K562 (cell line): Measurements from ENCODE around the gene CTTNBP2. TPM values are rescaled to one million over a fixed set of nuclear protein-coding genes. Genes with fewer than 3 reads are reported as not detected.

Source experiments
- ATAC-seq: fragments of 200-7000 bp; cut with Tn5 transposase; 3 replicates; pipeline ENCODE4 v1.9.1; 2020; ENCODE audit warnings: moderate library complexity
- BruUV-seq: library from RNA; stranded (reverse); fragments of 400-500 nt; replicated peaks from 2 replicates; lab custom pipeline; 2021; lab: Mats Ljungman, UMichigan
- CTCF ChIA-PET: fragments of 300-600 bp; formaldehyde crosslinking; extraction: SDS; loops from one replicate; lab custom pipeline; 2021; ENCODE audit warnings: low intra/inter-chr PET ratio; lab: Yijun Ruan, JAX
- POLR2A ChIA-PET: fragments of 300-600, 350-650 bp; sonication (Branson Sonifier 250); formaldehyde crosslinking; extraction: SDS; loops from one replicate; lab custom pipeline; 2021; ENCODE audit warnings: antibody characterized with exemption, inconsistent platforms; lab: Yijun Ruan, JAX
- DNase-seq, 4 experiments: peaks; one replicate each; pipeline versions ENCODE4 v3.0.0 to v3.0.0-alpha.2; 2011 to 2018; ENCODE audit warnings: low spot score in 3 of 4, mixed read lengths in 3 of 4; ENCODE audit errors: extremely low read depth in 1 of 4
- FAIRE-seq: peaks from 2 replicates; lab custom pipeline; 2011; peaks lifted over from hg19 to GRCh38; lab: Jason Lieb, UNC
- H2AFZ ChIP-seq: 2 replicates; pipeline ENCODE4 v1.6.0; 2011; ENCODE audit warnings: low read depth, low read length, control low read depth, inconsistent platforms
- H3K27ac ChIP-seq: fragments of 200-600 bp; 3 replicates; pipeline ENCODE4 v1.8.0; 2011; ENCODE audit warnings: low read depth, mild to moderate bottlenecking, control low read depth, inconsistent platforms, low read length, moderate library complexity, mixed read lengths; ENCODE audit errors: extremely low read depth
- H3K27me3 ChIP-seq, 2 experiments: fragments of 300-600 bp in 1 of 2; 2 replicates in 1 of 2; 3 replicates in 1 of 2; pipeline versions ENCODE4 v1.6.0 to v1.8.0; 2011; ENCODE audit warnings: inconsistent platforms in 2 of 2, low read length in 2 of 2, mild to moderate bottlenecking in 1 of 2, mixed read lengths in 1 of 2, moderate library complexity in 1 of 2; ENCODE audit not compliant: control insufficient read depth in 2 of 2, insufficient read depth in 2 of 2
- H3K36me3 ChIP-seq: fragments of 300-600 bp; 3 replicates; pipeline ENCODE4 v1.8.0; 2011; ENCODE audit warnings: mild to moderate bottlenecking, low read length, inconsistent platforms; ENCODE audit not compliant: control insufficient read depth, insufficient read depth
- H3K4me1 ChIP-seq, 2 experiments: fragments of 200-600 bp in 1 of 2; replicated peaks in 1 of 2; 2 replicates in 1 of 2; 3 replicates in 1 of 2; pipeline versions ENCODE4 v1.5.1 to v1.8.0; 2011; ENCODE audit warnings: inconsistent platforms in 2 of 2, low read length in 2 of 2, mild to moderate bottlenecking in 1 of 2, mixed read lengths in 1 of 2, moderate library complexity in 1 of 2; ENCODE audit not compliant: control insufficient read depth in 2 of 2, insufficient read depth in 2 of 2
- H3K4me2 ChIP-seq: 2 replicates; pipeline ENCODE4 v1.6.1; 2011; ENCODE audit warnings: low read length, control low read depth, inconsistent platforms, mixed read lengths; ENCODE audit not compliant: insufficient read depth
- H3K4me3 ChIP-seq: fragments of 200-600 bp; sonication (generic), shearing (Covaris generic); 2 replicates; pipeline ENCODE4 v1.5.1; 2016; ENCODE audit warnings: control low read depth, inconsistent platforms
- H3K79me2 ChIP-seq: fragments of 200-600 bp; 3 replicates; pipeline ENCODE4 v1.8.0; 2011; ENCODE audit warnings: low read length, inconsistent platforms; ENCODE audit not compliant: control insufficient read depth, insufficient read depth
- H3K9ac ChIP-seq, 2 experiments: 2 replicates each; pipeline versions ENCODE4 v1.6.0 to v1.6.1; 2011; ENCODE audit warnings: low read depth in 2 of 2, low read length in 2 of 2, control low read depth in 1 of 2, inconsistent platforms in 1 of 2, mild to moderate bottlenecking in 1 of 2, mixed read lengths in 1 of 2; ENCODE audit not compliant: insufficient read depth in 1 of 2
- H3K9me1 ChIP-seq: one replicate; pipeline ENCODE4 v1.6.0; 2011; ENCODE audit warnings: inconsistent platforms, mild to moderate bottlenecking, low read length, moderate library complexity; ENCODE audit not compliant: control insufficient read depth, insufficient read depth
- H3K9me3 ChIP-seq: replicated peaks from 2 replicates; pipeline ENCODE4 v1.5.1; 2011; ENCODE audit warnings: low read depth, low read length, inconsistent platforms; ENCODE audit not compliant: control insufficient read depth, insufficient read depth
- H4K20me1 ChIP-seq: replicated peaks from 2 replicates; pipeline ENCODE4 v1.6.1; 2011; ENCODE audit warnings: low read length, inconsistent platforms, mixed read lengths; ENCODE audit not compliant: control insufficient read depth, insufficient read depth
- E2F5 ChIP-seq: sonication (generic); formaldehyde crosslinking; IDR thresholded peaks from 2 replicates; pipeline ENCODE4 v1.8.0; 2022; ENCODE audit warnings: mild to moderate bottlenecking, missing genetic modification reagents
- FOXO4 ChIP-seq: fragments of 450-650 bp; formaldehyde crosslinking; IDR thresholded peaks from 2 replicates; pipeline ENCODE4 v1.4.0; 2020; ENCODE audit warnings: mild to moderate bottlenecking, moderate library complexity
- KLF10 ChIP-seq: fragments of 250-450 bp; sonication (Bioruptor Pico); IDR thresholded peaks from 2 replicates; pipeline ENCODE4 v1.6.1; 2021; ENCODE audit warnings: matching md5 sums
- PBX2 ChIP-seq, 2 experiments: IDR thresholded peaks in 1 of 2; conservative IDR thresholded peaks in 1 of 2; 2 replicates each; pipeline ENCODE4 v1.6.1; 2016; ENCODE audit warnings: low read depth in 2 of 2, mild to moderate bottlenecking in 1 of 2, missing compliant biosample characterization in 1 of 2, missing genetic modification characterization in 1 of 2, moderate library complexity in 1 of 2
- U2AF2 ChIP-seq: fragments of 200-400 bp; formaldehyde crosslinking; optimal IDR thresholded peaks from 2 replicates; pipeline ENCODE3; 2017; ENCODE audit warnings: low read depth, mild to moderate bottlenecking, low read length
- ZFP1 ChIP-seq: fragments of 450-650 bp; formaldehyde crosslinking; IDR thresholded peaks from 2 replicates; pipeline ENCODE4 v1.4.0; 2020; ENCODE audit warnings: mild to moderate bottlenecking, mixed read lengths
- ZNF696 ChIP-seq: fragments of 250-450 bp; sonication (Bioruptor Pico); conservative IDR thresholded peaks from 2 replicates; pipeline ENCODE4 v1.4.0; 2020; ENCODE audit warnings: mild to moderate bottlenecking, moderate library complexity
- WGBS: fragments of 100-300 bp; shearing (Covaris generic); methylation state at CpG from one replicate; pipeline ENCODE4 v1.1.6; 2016; ENCODE audit warnings: low coverage, mixed read lengths; ENCODE audit not compliant: insufficient coverage; ENCODE audit errors: missing lambda C conversion rate; 5-methylcytosine and 5-hydroxymethylcytosine counted together
- in situ Hi-C: fragments of 300-500 bp; cut with MboI; formaldehyde crosslinking; loops from 4 replicates; pipeline ENCODE4 v1.15.0; 2018; ENCODE audit warnings: inconsistent platforms, mixed read lengths
- intact Hi-C: fragments of 100-400 bp; cut with micrococcal nuclease; formaldehyde crosslinking; loops from 2 replicates; pipeline ENCODE4 v1.14.2; 2022
- polyA plus RNA-seq, 8 experiments: library from polyadenylated mRNA; depleted of rRNA in 4 of 8; stranded (reverse) in 5 of 8; unstranded in 3 of 8; fragments of >200 nt; fragmentation: Nextera tagmentation in 2 of 8; fragmentation: Illumina TruSeq in 1 of 8; extraction: Ambion mirVana in 2 of 8; extraction: Trizol in 1 of 8; gene quantifications; 2 replicates each; pipeline versions ENCODE4 v1.2.1 to v1.2.3, GENCODE V29; 2011 to 2014; ENCODE audit warnings: inconsistent platforms in 1 of 8, missing spikeins in 1 of 8
- total RNA-seq, 7 experiments: library from RNA; depleted of rRNA in 6 of 7; stranded (reverse); fragments of >200 nt in 6 of 7; fragmentation: Illumina TruSeq in 2 of 7; extraction: Trizol in 2 of 7; gene quantifications; 2 replicates each; pipeline versions ENCODE4 v1.2.1 to v1.2.3, GENCODE V29; 2011 to 2021; ENCODE audit warnings: low replicate concordance in 1 of 7

The CTTNBP2 gene
- total and polyA plus RNA-seq, 9 of the 15 experiments (the other 6 are each of a cell fraction or from before 2014, with no cell fraction given): 0.05 TPM; not detected in 8

- Histone ChIP-seq H3K36me3 (no peaks in the 10 kb centered on the region), H3K4me3 (no peak overlapping the region), H3K27ac (no peak overlapping the region), H3K79me2 (no peaks in the 10 kb centered on the region), H3K9me1 (no peaks in the 10 kb centered on the region), H3K9me3 (no peaks in the 10 kb centered on the region), H3K4me2 (no peak overlapping the region), H4K20me1 (no peaks in the 10 kb centered on the region), H2AFZ (no peak overlapping the region), H3K9ac (no peak overlapping the region), H3K4me1 (peaks cover 0 to 2% of the 10 kb centered on the region in 2 experiments; a peak in 2 of 5 replicates), H3K27me3 (no peaks in the 10 kb centered on the region; a peak in 1 of 5 replicates)
- no peak for ATAC-seq
- WGBS: 0% methylated on average over 1 of the region's 1 CpG
- in situ Hi-C loops: no loop called here
- intact Hi-C loops: loop anchor here (10.0 kb wide), 1 partner anchor 432 kb away; no protein-coding TSS in a partner anchor
- no peak for FAIRE-seq
- CTCF ChIA-PET: no interaction called here
- POLR2A ChIA-PET: interaction anchor here (1.0 kb wide), 1 partner anchor 11 kb away, joined by 3 read pairs; no protein-coding TSS in a partner anchor
- TF ChIP-seq ZNF696 (no peak), ZFP1 (CRISPR knock-in tag) (no peak), E2F5 (CRISPR knock-in tag) (no peak), KLF10 (no peak), PBX2 (CRISPR knock-in tag; IDR thresholded peaks at IDR 0.05; ENCODE audit: low read depth) (no peak), PBX2 (tag; conservative IDR thresholded peaks at IDR 0.05; ENCODE audit: low read depth) (no peak), FOXO4 (no peak), U2AF2 (no peak)
- no TSS peak for BruUV-seq
- no peak for DNase-seq
Observed at GRCh38 chr7:117672453-117672852, 200.8 kb downstream of the CTTNBP2 start.
